ENCODE data around the gene CDK2.
"Not testable (repeated sequence)": the region's sequence is repeated elsewhere in the genome, so short reads cannot be mapped to it uniquely, and the experiment has no call there.

CDK2 gene

GRCh38 chr12:55981882-55982281 lies 15.3 kb downstream of the CDK2 start:
- not testable (repeated sequence) for DNase-seq (ENCODE audit: low spot score)

GRCh38 chr12:55982319-55982936 lies 15.8 kb downstream of the CDK2 start:
- no peak for DNase-seq (ENCODE audit: low spot score)

GRCh38 chr12:55983232-55983842 lies 16.7 kb downstream of the CDK2 start:
- no peak for DNase-seq (ENCODE audit: low spot score)

- no peak for DNase-seq (ENCODE audit: low spot score)
Observed at GRCh38 chr12:55984861-55985260, 18.2 kb downstream of the CDK2 start.

- no peak for DNase-seq (ENCODE audit: low spot score)
Observed at GRCh38 chr12:55985341-55985740, 18.7 kb downstream of the CDK2 start.

- not testable (repeated sequence) for DNase-seq (ENCODE audit: low spot score)
Observed at GRCh38 chr12:55985976-55986375, 19.3 kb downstream of the CDK2 start.

GRCh38 chr12:55991110-55991509 lies 24.5 kb downstream of the CDK2 start:
- no peak for DNase-seq (ENCODE audit: low spot score)

GRCh38 chr12:55993230-55993853 lies 26.7 kb downstream of the CDK2 start:
- no peak for DNase-seq (ENCODE audit: low spot score)

- no peak for DNase-seq (ENCODE audit: low spot score)
Observed at GRCh38 chr12:55995366-55995765, 28.7 kb downstream of the CDK2 start.

- DNase-seq (ENCODE audit: low spot score): peak; percentile 61
Observed at GRCh38 chr12:55996201-55996714, 29.6 kb downstream of the CDK2 start.

GRCh38 chr12:55996715-55997534 lies 30.3 kb downstream of the CDK2 start, which contains the start of gene SUOX:
TSS of gene SUOX (plus strand) at chr12:55997276. CDS start at chr12:56002222, 4,946 bp downstream.
- DNase-seq (ENCODE audit: low spot score): peak; percentile 98

- DNase-seq (ENCODE audit: low spot score): no peak
Observed at GRCh38 chr12:55997535-55997859, 30.9 kb downstream of the CDK2 start.

GRCh38 chr12:55999522-55999921 lies 32.9 kb downstream of the CDK2 start:
- not testable (repeated sequence) for DNase-seq (ENCODE audit: low spot score)

- not testable (repeated sequence) for DNase-seq (ENCODE audit: low spot score)
Observed at GRCh38 chr12:55999999-56000540, 33.4 kb downstream of the CDK2 start.

GRCh38 chr12:56001487-56002100 lies 35.0 kb downstream of the CDK2 start:
- DNase-seq (ENCODE audit: low spot score): no peak

GRCh38 chr12:56003376-56003775 lies 36.7 kb downstream of the CDK2 start:
- DNase-seq (ENCODE audit: low spot score): not testable (repeated sequence)

- DNase-seq (ENCODE audit: low spot score): no peak
Observed at GRCh38 chr12:56004211-56004610, 37.6 kb downstream of the CDK2 start.

GRCh38 chr12:56007564-56008559 lies 41.2 kb downstream of the CDK2 start:
- DNase-seq (ENCODE audit: low spot score): peak; percentile 26

- no peak for DNase-seq (ENCODE audit: low spot score)
Observed at GRCh38 chr12:56010111-56010570, 43.5 kb downstream of the CDK2 start.

GRCh38 chr12:56011509-56012090 lies 45.0 kb downstream of the CDK2 start:
- no peak for DNase-seq (ENCODE audit: low spot score)

All from globus pallidus (tissue), 1 donor.